Activated CD4-positive, alpha-beta T cell treated with anti-CD3 and anti-CD28 coated beads, Interleukin-2, amount 10 ng/mL, durations not matched to agents 24 days and 14 days (primary cell): ENCODE measurements around the gene SYN1. TPM values are rescaled to one million over a fixed set of nuclear protein-coding genes. Genes with fewer than 3 reads are reported as not detected.
A peak's percentile ranks its signal among the peaks of the same experiment; 100 is the strongest.

Source experiments
- DNase-seq: peaks from one replicate; pipeline ENCODE4 v3.0.0; 2022
- H3K27ac Mint-ChIP-seq: one replicate; pipeline ENCODE4 v1.8.0; 2022; ENCODE audit warnings: mild to moderate bottlenecking, mixed read lengths
- H3K27me3 Mint-ChIP-seq: one replicate; pipeline ENCODE4 v1.8.0; 2022; ENCODE audit warnings: mixed read lengths
- H3K36me3 Mint-ChIP-seq: one replicate; pipeline ENCODE4 v1.8.0; 2022; ENCODE audit warnings: low read depth, mild to moderate bottlenecking, mixed read lengths
- H3K4me1 Mint-ChIP-seq: one replicate; pipeline ENCODE4 v1.8.0; 2021; ENCODE audit warnings: mixed read lengths
- H3K4me3 Mint-ChIP-seq: one replicate; pipeline ENCODE4 v1.8.0; 2022; ENCODE audit warnings: mild to moderate bottlenecking, moderate library complexity, mixed read lengths
- H3K9me3 Mint-ChIP-seq: one replicate; pipeline ENCODE4 v1.8.0; 2021; ENCODE audit warnings: mixed read lengths
- intact Hi-C: fragments of 100-400 bp; cut with micrococcal nuclease; formaldehyde crosslinking; loops from one replicate; pipeline ENCODE4 v1.15.1; 2023
- total RNA-seq: library from RNA; stranded (reverse); gene quantifications from 2 replicates; pipeline ENCODE4 v1.2.3, GENCODE V29; 2022

Gene SYN1
- total RNA-seq, 1 donor from 2014 or later: 0.49 TPM

DNA sequence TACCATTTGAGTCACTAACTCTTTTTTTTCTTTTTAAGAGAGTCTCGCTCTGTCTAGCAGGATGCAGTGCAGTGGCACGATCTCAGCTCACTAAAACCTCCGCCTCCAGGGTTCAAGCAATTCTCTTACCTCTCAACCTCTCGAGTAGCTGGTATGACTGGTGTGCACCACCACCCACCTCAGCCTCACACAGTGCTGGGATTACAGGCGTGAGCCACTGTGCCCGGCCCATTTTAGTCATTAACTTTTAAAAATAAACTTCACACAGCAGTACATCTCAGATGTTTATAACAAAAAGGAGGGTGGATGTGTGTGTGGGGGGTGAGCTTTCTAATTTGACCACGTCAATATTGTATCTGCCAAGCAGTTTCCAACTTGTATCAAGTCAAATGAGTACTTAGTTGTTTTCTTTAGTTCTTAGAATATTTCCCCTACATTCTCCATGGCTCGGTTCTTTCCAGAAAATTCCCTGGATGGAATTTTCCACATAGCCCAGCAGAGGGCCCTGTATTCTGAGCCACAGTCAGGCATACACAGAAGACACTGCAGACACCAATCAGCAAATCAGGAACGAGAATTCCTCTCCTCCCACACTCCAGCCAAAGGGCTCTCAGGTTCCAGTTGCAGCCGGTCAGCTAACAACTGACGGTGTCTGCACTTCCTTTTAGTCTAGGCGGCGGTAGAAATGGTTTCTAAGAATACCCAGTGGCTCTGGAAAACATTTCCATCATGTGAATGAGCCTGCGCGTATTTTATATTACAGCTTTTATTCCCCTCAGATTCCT is 78.7 kb downstream of the SYN1 start:
- intact Hi-C loops: no loop called here
- Mint-ChIP-seq H3K4me1 (no peaks in the 10 kb centered on the region), H3K27me3 (no peaks in the 10 kb centered on the region), H3K36me3 (no peaks in the 10 kb centered on the region), H3K4me3 (no peak overlapping the region), H3K9me3 (no peaks in the 10 kb centered on the region), H3K27ac (no peak overlapping the region)
- DNase-seq: no peak

DNA sequence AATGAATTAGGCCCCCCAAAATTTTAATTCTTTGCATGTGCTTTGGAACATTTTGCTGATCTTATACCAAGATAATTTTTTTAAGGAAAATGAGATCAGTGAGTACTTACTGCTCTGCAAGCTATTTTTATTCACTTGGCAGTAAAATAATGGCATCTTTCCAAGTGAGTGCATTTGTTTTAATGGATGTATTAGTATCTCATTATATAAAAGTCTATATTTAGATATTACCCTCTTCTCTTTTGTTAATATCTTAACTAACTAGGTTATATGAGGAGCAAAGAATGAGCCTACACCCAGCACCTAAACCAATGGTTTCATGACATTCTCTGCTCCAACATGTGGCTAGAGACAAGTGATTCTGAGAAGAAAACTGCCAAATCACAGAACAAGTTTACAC is 79.8 kb downstream of the SYN1 start:
- Mint-ChIP-seq H3K27ac (no peak overlapping the region), H3K9me3 (no peaks in the 10 kb centered on the region), H3K27me3 (no peaks in the 10 kb centered on the region), H3K4me1 (no peaks in the 10 kb centered on the region), H3K4me3 (no peak overlapping the region), H3K36me3 (no peaks in the 10 kb centered on the region)
- no peak for DNase-seq
- intact Hi-C loops: no loop called here

DNA sequence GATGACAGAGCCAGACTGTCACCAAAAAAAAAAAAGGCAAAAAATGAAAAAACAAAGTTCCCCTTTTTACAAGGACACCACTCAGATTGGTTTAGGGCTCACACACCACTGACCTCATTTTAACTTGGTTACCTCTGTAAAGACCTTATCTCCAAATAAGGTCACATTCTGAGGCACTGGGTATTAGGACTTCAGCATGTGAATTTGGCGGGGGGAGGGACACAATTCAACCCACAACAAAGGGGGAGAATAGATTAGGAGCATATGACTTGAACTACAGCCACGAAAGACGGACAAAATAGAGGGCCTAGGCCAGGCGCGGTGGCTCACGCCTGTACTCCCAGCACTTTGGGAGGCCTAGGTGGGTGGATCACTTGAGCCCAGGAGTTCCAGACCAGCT is 89.6 kb downstream of the SYN1 start:
- Mint-ChIP-seq H3K4me3 (no peak overlapping the region), H3K27me3 (no peaks in the 10 kb centered on the region), H3K36me3 (no peaks in the 10 kb centered on the region), H3K9me3 (no peaks in the 10 kb centered on the region), H3K27ac (no peak overlapping the region), H3K4me1 (peaks cover 1% of the 10 kb centered on the region)
- no peak for DNase-seq
- intact Hi-C loops: no loop called here

DNA sequence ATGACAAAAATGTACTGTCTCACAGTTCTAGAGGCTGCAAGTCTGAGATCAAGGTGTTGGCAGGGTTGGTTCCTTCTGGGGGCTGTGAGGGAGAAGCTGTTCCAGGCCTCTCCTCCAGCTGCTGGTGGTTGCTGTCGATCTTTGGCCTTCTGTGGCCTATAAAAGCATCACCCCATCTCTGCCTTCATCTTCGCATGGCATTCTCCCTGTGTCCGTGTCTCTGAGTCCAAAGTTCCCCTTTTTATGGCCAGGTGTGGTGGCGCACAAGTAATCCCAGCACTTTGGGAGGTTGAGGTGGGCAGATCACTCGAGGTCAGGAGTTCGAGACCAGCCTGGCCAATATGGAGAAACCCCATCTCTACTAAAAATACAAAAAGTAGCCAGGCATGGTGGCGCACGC is 90.1 kb downstream of the SYN1 start:
- intact Hi-C loops: no loop called here
- Mint-ChIP-seq H3K27me3 (no peaks in the 10 kb centered on the region), H3K4me1 (peaks cover 1% of the 10 kb centered on the region), H3K9me3 (no peaks in the 10 kb centered on the region), H3K27ac (no peak overlapping the region), H3K4me3 (no peak overlapping the region), H3K36me3 (no peaks in the 10 kb centered on the region)
- DNase-seq: no peak

DNA sequence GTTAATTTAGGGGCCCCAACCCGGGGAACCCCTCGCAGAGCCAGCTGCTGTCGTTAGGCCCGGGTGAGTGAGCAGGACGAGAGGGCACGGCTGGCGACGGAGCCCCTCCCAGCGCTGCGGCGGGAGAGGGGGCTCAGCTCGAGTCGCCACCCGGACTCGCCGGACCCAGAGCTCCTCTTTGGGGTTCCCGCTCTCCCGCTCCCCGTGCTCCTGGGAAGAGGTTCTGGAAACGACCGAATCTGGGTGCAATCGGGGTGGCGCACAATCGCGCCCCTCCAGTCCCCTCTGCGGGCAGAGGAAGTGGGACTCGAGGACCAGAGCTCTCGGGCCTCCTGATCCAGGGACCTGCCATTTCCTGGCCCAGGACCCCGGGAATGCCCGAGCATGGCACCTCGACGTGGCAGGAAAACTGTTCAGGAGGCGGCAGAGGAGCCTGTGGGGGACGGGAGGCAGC is 95.9 kb downstream of the SYN1 start:
- no peaks in the 10 kb centered on the region for H3K9me3 Mint-ChIP-seq
- no peak overlapping the region for H3K27ac Mint-ChIP-seq
- H3K4me1 Mint-ChIP-seq: peaks cover 2% of the 10 kb centered on the region
- H3K4me3 Mint-ChIP-seq: peak overlapping the region; percentile 77
- peak; percentile 53 for DNase-seq
- H3K36me3 Mint-ChIP-seq: no peaks in the 10 kb centered on the region
- no peaks in the 10 kb centered on the region for H3K27me3 Mint-ChIP-seq
- intact Hi-C loops: loop anchor here (1.0 to 5.0 kb wide), 4 partner anchors 41 to 330 kb away; partner anchors contain the start of genes UBA1 and ZNF41

DNA sequence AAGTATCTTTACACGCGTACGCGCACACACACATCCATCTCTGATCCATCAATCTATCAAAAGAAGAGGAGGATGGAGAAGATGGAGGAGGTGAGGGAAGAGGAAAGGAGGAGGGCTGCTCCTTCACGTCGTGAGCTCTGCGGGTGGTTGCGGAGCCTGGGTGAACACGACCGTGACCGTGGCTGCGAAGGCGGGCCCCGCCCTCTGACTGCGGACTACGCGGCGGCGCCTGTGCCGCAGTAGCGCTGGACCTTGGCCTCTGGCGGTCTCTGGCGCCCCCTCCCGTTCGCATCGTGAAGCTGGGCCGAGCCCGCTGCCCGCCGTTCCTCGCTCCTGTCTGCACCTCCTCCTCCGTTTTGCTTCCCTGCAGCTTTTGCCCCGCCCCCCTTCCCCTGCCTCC is 96.4 kb downstream of the SYN1 start:
- H3K27ac Mint-ChIP-seq: no peak overlapping the region
- intact Hi-C loops: loop anchor here (1.0 to 5.0 kb wide), 4 partner anchors 41 to 330 kb away; partner anchors contain the start of genes UBA1 and ZNF41
- no peaks in the 10 kb centered on the region for H3K9me3 Mint-ChIP-seq
- no peaks in the 10 kb centered on the region for H3K27me3 Mint-ChIP-seq
- H3K36me3 Mint-ChIP-seq: no peaks in the 10 kb centered on the region
- peak overlapping the region; percentile 77 for H3K4me3 Mint-ChIP-seq
- peak; percentile 94 for DNase-seq
- peaks cover 2% of the 10 kb centered on the region for H3K4me1 Mint-ChIP-seq

Other genes with a start within 250 kb of the SYN1 start
- 0.31 and 0.40 TPM in 2 replicates for gene ZNF157, start 249.3 kb downstream of the SYN1 start, total RNA-seq
- gene ZNF41, start 136.6 kb downstream of the SYN1 start, total RNA-seq: 10.0 and 10.5 TPM in 2 replicates
- 77.3 and 78.9 TPM in 2 replicates for gene ARAF, start 58.7 kb downstream of the SYN1 start, total RNA-seq
- 65.2 and 65.6 TPM in 2 replicates for gene TIMP1, start 37.4 kb downstream of the SYN1 start, total RNA-seq
- 4.0 and 4.4 TPM in 2 replicates for gene CFP, start 10.1 kb upstream of the SYN1 start, total RNA-seq
- gene ELK1, start 30.7 kb upstream of the SYN1 start, total RNA-seq: 104 and 112 TPM in 2 replicates
- gene UXT, start 39.3 kb upstream of the SYN1 start, total RNA-seq: 174 and 194 TPM in 2 replicates
- gene ZNF81, start 217.0 kb upstream of the SYN1 start, total RNA-seq: 4.0 and 9.0 TPM in 2 replicates